ENCODE data around the gene SSTR3. TPM values are rescaled to one million over a fixed set of nuclear protein-coding genes. Genes with fewer than 3 reads are reported as not detected.

SSTR3 gene
- total RNA-seq, 1 donor from 2014 or later, result not detected

GRCh38 chr22:37224757-37225420 is 12.6 kb upstream of the SSTR3 start:
- H3K4me2 ChIP-seq (ENCODE audit: low read length), result no peak overlapping the region
- no peak overlapping the region for H3K27ac Mint-ChIP-seq (ENCODE audit: unreplicated experiment)
- no peak overlapping the region for H3K9ac ChIP-seq (ENCODE audit: low read length)
- no peak overlapping the region for H3K4me3 Mint-ChIP-seq (ENCODE audit: unreplicated experiment)
- FAIRE-seq (no peak), DNase-seq (ENCODE audit: low read depth) (no peak)
- H3K4me1 Mint-ChIP-seq (ENCODE audit: low read depth, unreplicated experiment), result peaks cover 19% of the 10 kb centered on the region
- peaks cover 2% of the 10 kb centered on the region for H3K36me3 Mint-ChIP-seq (ENCODE audit: low read depth, unreplicated experiment)
- peaks cover 4% of the 10 kb centered on the region for H3K9me3 ChIP-seq (ENCODE audit: insufficient read depth, low read depth, low read length)
- peaks cover 37% of the 10 kb centered on the region for H3K27me3 Mint-ChIP-seq (ENCODE audit: low read depth, unreplicated experiment)
- H3K79me2 ChIP-seq (ENCODE audit: insufficient read depth, low read length), result no peaks in the 10 kb centered on the region
- H3K27me3 ChIP-seq (ENCODE audit: insufficient read depth, low read length), result no peaks in the 10 kb centered on the region
- TF ChIP-seq CTCF (IDR thresholded peaks at IDR 0.05; ENCODE audit: insufficient read depth, low read depth, low read length) (no peak), EZH2 (IDR thresholded peaks at IDR 0.05; ENCODE audit: insufficient read depth, low read length) (no peak)
- H3K4me3 ChIP-seq (ENCODE audit: insufficient read depth, low read depth, low read length), result no peak overlapping the region
- no peaks in the 10 kb centered on the region for H4K20me1 ChIP-seq (ENCODE audit: insufficient read depth, low read length)
- H3K9me3 Mint-ChIP-seq (ENCODE audit: unreplicated experiment), result peaks cover 9% of the 10 kb centered on the region
- H3K27ac ChIP-seq (ENCODE audit: low read depth, low read length), result no peak overlapping the region
- no peak overlapping the region for H2AFZ ChIP-seq (ENCODE audit: low read depth, low read length)
- peaks cover 22% of the 10 kb centered on the region for H3K4me1 ChIP-seq (ENCODE audit: insufficient read depth, low read length)
- H3K36me3 ChIP-seq (ENCODE audit: insufficient read depth, low read length), result no peaks in the 10 kb centered on the region

DNA sequence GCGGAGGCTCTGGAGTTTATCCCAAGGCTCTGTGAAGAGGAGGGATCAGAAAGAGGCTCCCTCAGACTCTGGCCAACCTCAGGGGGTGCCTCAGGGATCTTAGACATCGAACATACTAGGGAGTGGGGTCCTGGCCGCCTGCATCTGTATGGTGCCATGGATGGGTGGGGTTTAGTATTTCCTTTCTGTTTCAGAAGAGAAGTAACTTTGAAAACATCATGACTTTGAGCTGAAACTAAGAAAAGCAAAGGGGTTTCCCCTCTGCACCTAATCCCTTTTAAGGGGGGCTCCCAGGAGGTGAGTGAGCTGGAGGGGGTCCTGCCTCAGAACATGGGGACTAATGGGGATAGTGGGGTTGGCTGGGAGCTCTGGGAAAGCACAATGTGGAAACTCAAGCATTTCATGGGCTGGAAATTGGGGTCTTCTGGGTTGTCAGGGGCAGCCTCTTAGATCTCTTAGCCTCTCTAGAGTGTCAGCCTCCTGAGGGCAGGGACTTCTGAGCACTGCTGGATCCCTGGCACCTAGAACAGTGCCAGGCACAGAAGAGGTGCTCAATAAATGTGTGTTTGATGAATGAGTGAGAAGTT is 11.8 kb upstream of the SSTR3 start:
- Mint-ChIP-seq H3K36me3 (ENCODE audit: low read depth, unreplicated experiment) (peaks cover 2% of the 10 kb centered on the region), H3K9me3 (ENCODE audit: unreplicated experiment) (peaks cover 15% of the 10 kb centered on the region), H3K27ac (ENCODE audit: unreplicated experiment) (no peak overlapping the region), H3K4me1 (ENCODE audit: low read depth, unreplicated experiment) (peaks cover 12% of the 10 kb centered on the region), H3K4me3 (ENCODE audit: unreplicated experiment) (no peak overlapping the region), H3K27me3 (ENCODE audit: low read depth, unreplicated experiment) (peaks cover 42% of the 10 kb centered on the region)
- Histone ChIP-seq H3K9ac (ENCODE audit: low read length) (no peak overlapping the region), H3K4me1 (ENCODE audit: insufficient read depth, low read length) (peaks cover 14% of the 10 kb centered on the region), H3K27ac (ENCODE audit: low read depth, low read length) (no peak overlapping the region), H2AFZ (ENCODE audit: low read depth, low read length) (no peak overlapping the region), H3K4me2 (ENCODE audit: low read length) (no peak overlapping the region), H3K4me3 (ENCODE audit: insufficient read depth, low read depth, low read length) (no peak overlapping the region), H3K27me3 (ENCODE audit: insufficient read depth, low read length) (peaks cover 5% of the 10 kb centered on the region), H3K9me3 (ENCODE audit: insufficient read depth, low read depth, low read length) (peaks cover 4% of the 10 kb centered on the region), H4K20me1 (ENCODE audit: insufficient read depth, low read length) (no peaks in the 10 kb centered on the region), H3K79me2 (ENCODE audit: insufficient read depth, low read length) (no peaks in the 10 kb centered on the region), H3K36me3 (ENCODE audit: insufficient read depth, low read length) (no peaks in the 10 kb centered on the region)
- TF ChIP-seq EZH2 (IDR thresholded peaks at IDR 0.05; ENCODE audit: insufficient read depth, low read length) (no peak), CTCF (IDR thresholded peaks at IDR 0.05; ENCODE audit: insufficient read depth, low read depth, low read length) (no peak)
- FAIRE-seq, result no peak
- DNase-seq (ENCODE audit: low read depth), result no peak

DNA sequence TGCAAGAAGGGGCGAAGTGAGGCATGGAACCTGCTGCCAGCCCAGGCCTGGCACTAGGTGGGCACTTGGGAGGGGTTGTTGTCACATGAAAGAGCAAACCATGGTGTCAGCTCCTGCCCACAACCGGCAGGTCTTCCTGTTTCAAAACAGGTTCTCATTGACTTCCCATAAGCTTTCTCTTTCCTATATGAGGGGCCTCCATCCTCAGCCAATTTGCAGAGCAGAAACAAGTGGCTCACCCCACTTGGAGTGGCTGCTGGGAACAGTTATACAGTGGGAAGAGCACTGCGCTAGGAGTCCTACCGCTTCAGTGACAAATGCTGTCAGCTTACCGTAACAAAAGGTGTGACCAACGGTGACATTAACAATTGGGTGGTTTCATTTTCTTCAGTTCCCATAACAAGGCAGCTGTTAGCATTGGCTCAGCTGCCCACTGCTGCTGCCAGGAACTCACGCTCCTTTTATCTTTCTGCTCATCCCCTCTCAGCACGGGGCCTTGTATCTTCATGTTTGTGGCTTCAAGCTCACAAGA is 10.2 kb upstream of the SSTR3 start:
- Histone ChIP-seq H3K4me3 (ENCODE audit: insufficient read depth, low read depth, low read length) (no peak overlapping the region), H3K9ac (ENCODE audit: low read length) (no peak overlapping the region), H3K27ac (ENCODE audit: low read depth, low read length) (no peak overlapping the region), H3K36me3 (ENCODE audit: insufficient read depth, low read length) (no peaks in the 10 kb centered on the region), H4K20me1 (ENCODE audit: insufficient read depth, low read length) (no peaks in the 10 kb centered on the region), H3K4me1 (ENCODE audit: insufficient read depth, low read length) (no peaks in the 10 kb centered on the region), H3K4me2 (ENCODE audit: low read length) (no peak overlapping the region), H2AFZ (ENCODE audit: low read depth, low read length) (no peak overlapping the region), H3K9me3 (ENCODE audit: insufficient read depth, low read depth, low read length) (peaks cover 4% of the 10 kb centered on the region), H3K79me2 (ENCODE audit: insufficient read depth, low read length) (no peaks in the 10 kb centered on the region), H3K27me3 (ENCODE audit: insufficient read depth, low read length) (peaks cover 10% of the 10 kb centered on the region)
- no peak overlapping the region for H3K27ac Mint-ChIP-seq (ENCODE audit: unreplicated experiment)
- peaks cover 53% of the 10 kb centered on the region for H3K27me3 Mint-ChIP-seq (ENCODE audit: low read depth, unreplicated experiment)
- H3K4me3 Mint-ChIP-seq (ENCODE audit: unreplicated experiment), result no peak overlapping the region
- no peaks in the 10 kb centered on the region for H3K4me1 Mint-ChIP-seq (ENCODE audit: low read depth, unreplicated experiment)
- FAIRE-seq (no peak), DNase-seq (ENCODE audit: low read depth) (no peak)
- TF ChIP-seq CTCF (IDR thresholded peaks at IDR 0.05; ENCODE audit: insufficient read depth, low read depth, low read length) (no peak), EZH2 (IDR thresholded peaks at IDR 0.05; ENCODE audit: insufficient read depth, low read length) (no peak)
- peaks cover 2% of the 10 kb centered on the region for H3K36me3 Mint-ChIP-seq (ENCODE audit: low read depth, unreplicated experiment)
- H3K9me3 Mint-ChIP-seq (ENCODE audit: unreplicated experiment), result peaks cover 17% of the 10 kb centered on the region
